ENCODE measurements around the gene HIRA.

The HIRA gene

DNA sequence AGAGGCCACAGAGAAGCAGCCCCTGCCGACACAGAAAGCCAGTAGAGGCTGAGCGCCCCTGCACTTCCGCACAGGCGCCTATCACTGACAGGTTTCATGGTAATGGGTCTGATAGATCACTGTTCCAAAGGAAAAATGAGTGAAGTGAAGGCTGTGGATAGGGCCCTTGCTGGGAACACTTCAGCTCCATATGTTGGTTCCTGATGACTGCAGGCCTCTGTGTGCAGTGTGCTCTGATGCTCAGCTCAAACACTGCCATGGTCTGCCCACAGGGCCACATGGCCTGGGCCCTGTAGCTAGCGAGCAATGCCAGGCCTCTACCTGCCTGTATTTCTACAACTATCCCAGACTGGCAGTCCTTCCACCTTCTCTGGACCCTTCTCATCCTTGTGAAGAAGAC lies 77.3 kb downstream of the HIRA start:
- TF ChIP-seq USF1 (IDR thresholded peaks at IDR 0.05): no peak
- no peak for TF ChIP-seq EGR1 (IDR thresholded peaks at IDR 0.05)
- no peak for TF ChIP-seq EP300 (IDR thresholded peaks at IDR 0.05; ENCODE audit: borderline replicate concordance)
- no peak for TF ChIP-seq FOXM1 (IDR thresholded peaks at IDR 0.05; ENCODE audit: borderline replicate concordance, low read depth)
- no peak for TF ChIP-seq CEBPB (IDR thresholded peaks at IDR 0.05)
- TF ChIP-seq, protein P1, sequence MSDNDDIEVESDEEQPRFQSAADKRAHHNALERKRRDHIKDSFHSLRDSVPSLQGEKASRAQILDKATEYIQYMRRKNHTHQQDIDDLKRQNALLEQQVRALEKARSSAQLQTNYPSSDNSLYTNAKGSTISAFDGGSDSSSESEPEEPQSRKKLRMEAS (IDR thresholded peaks at IDR 0.05): no peak
- no peak for TF ChIP-seq TEAD4 (IDR thresholded peaks at IDR 0.05)
- TF ChIP-seq RAD21 (IDR thresholded peaks at IDR 0.05; ENCODE audit: low read depth): no peak
- TF ChIP-seq CREB1 (IDR thresholded peaks at IDR 0.05; ENCODE audit: low read depth): no peak
- no peak for TF ChIP-seq YY1 (IDR thresholded peaks at IDR 0.05; ENCODE audit: low read depth)
- TF ChIP-seq TCF12 (IDR thresholded peaks at IDR 0.05; ENCODE audit: low read depth): no peak
- TF ChIP-seq, protein P2, sequence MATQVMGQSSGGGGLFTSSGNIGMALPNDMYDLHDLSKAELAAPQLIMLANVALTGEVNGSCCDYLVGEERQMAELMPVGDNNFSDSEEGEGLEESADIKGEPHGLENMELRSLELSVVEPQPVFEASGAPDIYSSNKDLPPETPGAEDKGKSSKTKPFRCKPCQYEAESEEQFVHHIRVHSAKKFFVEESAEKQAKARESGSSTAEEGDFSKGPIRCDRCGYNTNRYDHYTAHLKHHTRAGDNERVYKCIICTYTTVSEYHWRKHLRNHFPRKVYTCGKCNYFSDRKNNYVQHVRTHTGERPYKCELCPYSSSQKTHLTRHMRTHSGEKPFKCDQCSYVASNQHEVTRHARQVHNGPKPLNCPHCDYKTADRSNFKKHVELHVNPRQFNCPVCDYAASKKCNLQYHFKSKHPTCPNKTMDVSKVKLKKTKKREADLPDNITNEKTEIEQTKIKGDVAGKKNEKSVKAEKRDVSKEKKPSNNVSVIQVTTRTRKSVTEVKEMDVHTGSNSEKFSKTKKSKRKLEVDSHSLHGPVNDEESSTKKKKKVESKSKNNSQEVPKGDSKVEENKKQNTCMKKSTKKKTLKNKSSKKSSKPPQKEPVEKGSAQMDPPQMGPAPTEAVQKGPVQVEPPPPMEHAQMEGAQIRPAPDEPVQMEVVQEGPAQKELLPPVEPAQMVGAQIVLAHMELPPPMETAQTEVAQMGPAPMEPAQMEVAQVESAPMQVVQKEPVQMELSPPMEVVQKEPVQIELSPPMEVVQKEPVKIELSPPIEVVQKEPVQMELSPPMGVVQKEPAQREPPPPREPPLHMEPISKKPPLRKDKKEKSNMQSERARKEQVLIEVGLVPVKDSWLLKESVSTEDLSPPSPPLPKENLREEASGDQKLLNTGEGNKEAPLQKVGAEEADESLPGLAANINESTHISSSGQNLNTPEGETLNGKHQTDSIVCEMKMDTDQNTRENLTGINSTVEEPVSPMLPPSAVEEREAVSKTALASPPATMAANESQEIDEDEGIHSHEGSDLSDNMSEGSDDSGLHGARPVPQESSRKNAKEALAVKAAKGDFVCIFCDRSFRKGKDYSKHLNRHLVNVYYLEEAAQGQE (IDR thresholded peaks at IDR 0.05; ENCODE audit: low read depth): no peak
- no peak for TF ChIP-seq NFIC (IDR thresholded peaks at IDR 0.05)
- TF ChIP-seq TAF1 (IDR thresholded peaks at IDR 0.05; ENCODE audit: low read depth): no peak

GRCh38 chr22:19353363-19354131 lies 78.0 kb downstream of the HIRA start:
- TF ChIP-seq, protein P1 (IDR thresholded peaks at IDR 0.05): no peak
- TF ChIP-seq TAF1 (IDR thresholded peaks at IDR 0.05; ENCODE audit: low read depth) (no peak), YY1 (IDR thresholded peaks at IDR 0.05; ENCODE audit: low read depth) (no peak), USF1 (IDR thresholded peaks at IDR 0.05) (no peak), NFIC (IDR thresholded peaks at IDR 0.05) (no peak), CREB1 (IDR thresholded peaks at IDR 0.05; ENCODE audit: low read depth) (no peak), RAD21 (IDR thresholded peaks at IDR 0.05; ENCODE audit: low read depth) (no peak), ZBTB7A (IDR thresholded peaks at IDR 0.05; ENCODE audit: low read depth) (no peak), EGR1 (IDR thresholded peaks at IDR 0.05) (no peak), TCF12 (IDR thresholded peaks at IDR 0.05; ENCODE audit: low read depth) (no peak)
- TF ChIP-seq, protein P2 (IDR thresholded peaks at IDR 0.05; ENCODE audit: low read depth): no peak

- TF ChIP-seq USF1 (IDR thresholded peaks at IDR 0.05) (no peak), CREB1 (IDR thresholded peaks at IDR 0.05; ENCODE audit: low read depth) (no peak), FOXM1 (IDR thresholded peaks at IDR 0.05; ENCODE audit: borderline replicate concordance, low read depth) (no peak), NFIC (IDR thresholded peaks at IDR 0.05) (no peak), TEAD4 (IDR thresholded peaks at IDR 0.05) (no peak), TAF1 (IDR thresholded peaks at IDR 0.05; ENCODE audit: low read depth) (no peak), CEBPB (IDR thresholded peaks at IDR 0.05) (no peak), RAD21 (IDR thresholded peaks at IDR 0.05; ENCODE audit: low read depth) (no peak), ZBTB7A (IDR thresholded peaks at IDR 0.05; ENCODE audit: low read depth) (no peak), EGR1 (IDR thresholded peaks at IDR 0.05) (no peak), EP300 (IDR thresholded peaks at IDR 0.05; ENCODE audit: borderline replicate concordance) (no peak)
- TF ChIP-seq, protein P1 (IDR thresholded peaks at IDR 0.05): no peak
- TF ChIP-seq, protein P2 (IDR thresholded peaks at IDR 0.05; ENCODE audit: low read depth): no peak
These were observed 78.8 kb downstream of the HIRA start for GRCh38 chr22:19352766-19353165.

Data from Ishikawa (cell line).